Measurements from ENCODE around the gene CDH10. TPM values are rescaled to one million over a fixed set of nuclear protein-coding genes. Genes with fewer than 3 reads are reported as not detected.

CDH10 gene
- total RNA-seq, 4 donors from 2014 or later = 0.40 TPM; not detected in 3

DNA sequence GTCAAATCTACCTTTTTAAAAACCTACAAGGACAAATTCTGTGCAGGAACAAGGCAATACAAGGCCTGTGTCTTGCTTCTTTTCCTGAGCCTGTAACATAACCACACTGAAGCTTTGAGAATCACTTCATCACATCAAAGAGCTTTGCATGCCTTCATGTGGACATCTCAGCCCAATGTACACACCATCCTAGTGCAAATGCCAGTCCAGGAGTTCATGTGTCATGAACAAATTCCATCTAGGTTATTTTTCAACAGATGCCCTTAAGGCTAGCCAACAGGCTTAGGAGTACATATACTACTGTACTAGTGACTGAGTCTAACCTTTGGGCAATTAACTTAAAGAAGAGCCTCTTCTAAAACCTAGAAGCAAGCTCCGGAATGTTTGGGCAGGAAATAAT lies 106.4 kb downstream of the CDH10 start:
- TF ChIP-seq, protein P1, sequence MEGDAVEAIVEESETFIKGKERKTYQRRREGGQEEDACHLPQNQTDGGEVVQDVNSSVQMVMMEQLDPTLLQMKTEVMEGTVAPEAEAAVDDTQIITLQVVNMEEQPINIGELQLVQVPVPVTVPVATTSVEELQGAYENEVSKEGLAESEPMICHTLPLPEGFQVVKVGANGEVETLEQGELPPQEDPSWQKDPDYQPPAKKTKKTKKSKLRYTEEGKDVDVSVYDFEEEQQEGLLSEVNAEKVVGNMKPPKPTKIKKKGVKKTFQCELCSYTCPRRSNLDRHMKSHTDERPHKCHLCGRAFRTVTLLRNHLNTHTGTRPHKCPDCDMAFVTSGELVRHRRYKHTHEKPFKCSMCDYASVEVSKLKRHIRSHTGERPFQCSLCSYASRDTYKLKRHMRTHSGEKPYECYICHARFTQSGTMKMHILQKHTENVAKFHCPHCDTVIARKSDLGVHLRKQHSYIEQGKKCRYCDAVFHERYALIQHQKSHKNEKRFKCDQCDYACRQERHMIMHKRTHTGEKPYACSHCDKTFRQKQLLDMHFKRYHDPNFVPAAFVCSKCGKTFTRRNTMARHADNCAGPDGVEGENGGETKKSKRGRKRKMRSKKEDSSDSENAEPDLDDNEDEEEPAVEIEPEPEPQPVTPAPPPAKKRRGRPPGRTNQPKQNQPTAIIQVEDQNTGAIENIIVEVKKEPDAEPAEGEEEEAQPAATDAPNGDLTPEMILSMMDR (IDR thresholded peaks at IDR 0.05) = no peak
- TF ChIP-seq POLR2A (IDR thresholded peaks at IDR 0.05) (no peak), POLR2AphosphoS5 (IDR thresholded peaks at IDR 0.05) (no peak), EP300 (IDR thresholded peaks at IDR 0.05) (no peak)
- ATAC-seq = no peak
- WGBS, 2 donors (ENCODE audit: low coverage in 1 of 2) = 60 to 100% methylated on average over 1 of the region's 1 CpG
- no peaks in the 10 kb centered on the region for H3K9me3 ChIP-seq
- H3K4me3 ChIP-seq = no peak overlapping the region
- H3K4me1 ChIP-seq = no peaks in the 10 kb centered on the region
- H3K27ac ChIP-seq = no peak overlapping the region
- no peaks in the 10 kb centered on the region for H3K27me3 ChIP-seq
- H3K36me3 ChIP-seq = no peaks in the 10 kb centered on the region

DNA sequence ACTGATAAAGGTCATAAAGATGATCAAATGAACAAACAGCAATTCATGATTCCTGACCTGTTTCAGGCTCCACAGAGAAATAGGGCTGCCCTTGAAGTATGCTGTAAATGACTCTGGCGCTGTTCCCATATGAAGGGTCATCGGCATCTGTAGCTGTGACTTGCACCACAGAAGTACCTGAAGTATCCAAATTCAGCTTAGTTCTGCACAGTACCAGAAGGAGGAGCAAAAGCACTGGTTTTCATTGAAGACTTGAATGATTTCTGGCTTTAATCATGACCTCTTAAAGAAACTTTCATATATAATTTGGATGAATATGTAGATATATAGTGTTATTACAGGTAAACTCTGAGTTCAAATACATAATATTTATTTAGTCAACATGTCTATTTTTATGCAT lies 109.1 kb downstream of the CDH10 start:
- Histone ChIP-seq H3K4me1 (no peaks in the 10 kb centered on the region), H3K4me3 (no peak overlapping the region), H3K9me3 (no peaks in the 10 kb centered on the region), H3K27ac (no peak overlapping the region), H3K36me3 (no peaks in the 10 kb centered on the region), H3K27me3 (no peaks in the 10 kb centered on the region)
- ATAC-seq = no peak
- no peak for TF ChIP-seq EP300 (IDR thresholded peaks at IDR 0.05)
- no peak for TF ChIP-seq POLR2AphosphoS5 (IDR thresholded peaks at IDR 0.05)
- no peak for TF ChIP-seq POLR2A (IDR thresholded peaks at IDR 0.05)
- TF ChIP-seq, protein P1 (IDR thresholded peaks at IDR 0.05) = no peak
- WGBS, 2 donors (ENCODE audit: low coverage in 1 of 2) = 76 to 85% methylated on average over 2 of the region's 2 CpGs

DNA sequence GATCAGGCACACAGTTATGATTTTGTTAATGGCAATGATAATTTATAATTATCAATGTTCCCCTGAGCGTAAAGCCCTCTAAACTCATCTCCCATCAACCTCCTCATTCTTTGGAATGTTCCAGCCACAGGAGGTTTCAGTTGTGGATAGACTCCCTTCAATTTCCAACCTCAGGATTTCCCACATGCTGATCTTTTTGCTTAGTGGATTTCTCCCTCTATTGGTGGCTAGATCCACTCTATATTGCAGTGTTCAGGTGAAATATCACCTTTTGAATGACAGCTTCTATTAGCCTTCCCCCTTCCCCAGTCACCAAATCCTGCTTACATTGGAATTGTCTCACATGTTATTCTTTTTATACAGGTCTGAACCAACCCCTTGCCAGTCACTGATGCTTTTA lies 113.9 kb downstream of the CDH10 start:
- Histone ChIP-seq H3K4me3 (no peak overlapping the region), H3K27me3 (no peaks in the 10 kb centered on the region), H3K27ac (no peak overlapping the region), H3K9me3 (peaks cover 0 to 2% (median 0%) of the 10 kb centered on the region in 3 donors), H3K36me3 (no peaks in the 10 kb centered on the region), H3K4me1 (no peaks in the 10 kb centered on the region)
- TF ChIP-seq EP300 (IDR thresholded peaks at IDR 0.05) (no peak), POLR2AphosphoS5 (IDR thresholded peaks at IDR 0.05) (no peak), POLR2A (IDR thresholded peaks at IDR 0.05) (no peak)
- TF ChIP-seq, protein P1 (IDR thresholded peaks at IDR 0.05) = no peak
- WGBS, 2 donors (ENCODE audit: low coverage in 1 of 2) = 92% methylated on average over 1 of the region's 1 CpG
- no peak for ATAC-seq

DNA sequence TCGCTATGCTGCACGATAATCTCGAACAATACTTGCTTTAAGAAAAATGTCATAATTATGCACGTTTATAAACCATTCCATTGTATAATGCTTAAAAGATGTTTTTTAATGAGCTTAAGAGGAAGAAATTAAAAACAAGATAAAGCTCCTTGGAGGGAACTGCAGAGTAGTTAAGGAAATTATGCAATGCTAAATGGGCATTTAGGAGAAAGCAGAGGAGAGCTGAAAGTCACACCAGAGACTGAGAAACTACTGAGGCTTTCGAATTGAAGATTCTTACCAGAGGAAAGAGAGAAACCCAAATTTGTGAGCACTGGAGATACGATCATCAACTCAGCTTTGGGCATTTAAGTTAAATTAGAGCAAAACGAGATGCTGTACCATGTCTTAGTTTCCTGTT lies 119.4 kb downstream of the CDH10 start:
- no peak for TF ChIP-seq POLR2A (IDR thresholded peaks at IDR 0.05)
- no peak for TF ChIP-seq EP300 (IDR thresholded peaks at IDR 0.05)
- no peak for TF ChIP-seq POLR2AphosphoS5 (IDR thresholded peaks at IDR 0.05)
- TF ChIP-seq, protein P1 (IDR thresholded peaks at IDR 0.05) = no peak
- ATAC-seq = no peak
- Histone ChIP-seq H3K36me3 (no peaks in the 10 kb centered on the region), H3K9me3 (peaks cover 0 to 2% (median 0%) of the 10 kb centered on the region in 3 donors), H3K4me3 (no peak overlapping the region), H3K27ac (no peak overlapping the region), H3K4me1 (no peaks in the 10 kb centered on the region), H3K27me3 (no peaks in the 10 kb centered on the region)
- WGBS, 2 donors (ENCODE audit: low coverage in 1 of 2) = 55 to 74% methylated on average over 6 to 7 of the region's 7 CpGs

DNA sequence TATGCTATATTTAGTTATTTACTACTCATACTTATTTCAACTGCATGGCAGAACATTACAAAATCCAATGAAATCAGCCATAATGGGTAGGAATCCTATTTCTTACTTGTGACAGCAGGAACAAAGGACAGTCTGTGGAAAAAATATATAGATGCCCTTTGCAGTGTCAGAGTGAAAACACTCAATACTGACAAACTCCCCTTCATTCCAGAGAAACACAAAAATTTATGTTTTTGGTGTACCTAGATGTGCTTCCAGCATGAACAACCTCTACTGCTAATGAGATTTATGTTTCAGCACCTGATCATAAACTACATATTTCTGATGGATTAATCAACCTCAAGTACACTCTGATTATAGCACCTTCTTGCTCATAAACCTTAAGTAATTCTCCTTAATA lies 132.4 kb downstream of the CDH10 start:
- no peaks in the 10 kb centered on the region for H3K36me3 ChIP-seq
- H3K27ac ChIP-seq = no peak overlapping the region
- no peak overlapping the region for H3K4me3 ChIP-seq
- H3K27me3 ChIP-seq = no peaks in the 10 kb centered on the region
- no peak for TF ChIP-seq POLR2AphosphoS5 (IDR thresholded peaks at IDR 0.05)
- no peak for TF ChIP-seq POLR2A (IDR thresholded peaks at IDR 0.05)
- TF ChIP-seq, protein P1 (IDR thresholded peaks at IDR 0.05) = no peak
- no peak for TF ChIP-seq EP300 (IDR thresholded peaks at IDR 0.05)
- no peaks in the 10 kb centered on the region for H3K4me1 ChIP-seq
- no peaks in the 10 kb centered on the region for H3K9me3 ChIP-seq
- no peak for ATAC-seq
